K562 (cell line): ENCODE data around the gene BMP10. TPM values are rescaled to one million over a fixed set of nuclear protein-coding genes. Genes with fewer than 3 reads are reported as not detected.
A peak's percentile ranks its signal among the peaks of the same experiment; 100 is the strongest.

ENCODE experiments used
- ATF1 ChIP-seq, 2 experiments: fragments of 450-650 bp in 1 of 2; IDR thresholded peaks; 2 replicates each; pipeline ENCODE4 v1.6.1; 2016; ENCODE audit warnings: missing compliant biosample characterization in 1 of 2, missing genetic modification characterization in 1 of 2
- CEBPB ChIP-seq: fragments of 450-650 bp; IDR thresholded peaks from 2 replicates; pipeline ENCODE4 v1.6.1; 2016; ENCODE audit warnings: missing genetic modification characterization, missing compliant biosample characterization
- DIDO1 ChIP-seq: fragments of 450-650 bp; IDR thresholded peaks from 2 replicates; pipeline ENCODE4 v1.6.1; 2016; ENCODE audit warnings: low read depth, missing biosample characterization, missing genetic modification characterization
- DPF2 ChIP-seq: fragments of 450-650 bp; IDR thresholded peaks from 2 replicates; pipeline ENCODE4 v1.6.1; 2016
- ETV1 ChIP-seq: fragments of 450-650 bp; conservative IDR thresholded peaks from 2 replicates; pipeline ENCODE4 v1.6.1; 2016; ENCODE audit warnings: missing genetic modification characterization, control low read depth, low read depth, missing compliant biosample characterization
- GATAD2B ChIP-seq: fragments of 450-650 bp; IDR thresholded peaks from 2 replicates; pipeline ENCODE4 v1.6.1; 2017; ENCODE audit warnings: mild to moderate bottlenecking, borderline replicate concordance
- SAP30 ChIP-seq: fragments of 200-600 bp; sonication (generic); IDR thresholded peaks from 2 replicates; pipeline ENCODE4 v1.6.1; 2012; ENCODE audit warnings: borderline replicate concordance, low read depth, mild to moderate bottlenecking, moderate library complexity, low read length, control low read depth, inconsistent platforms; ENCODE audit not compliant: insufficient read depth, poor library complexity, severe bottlenecking
- ZNF507 ChIP-seq: conservative IDR thresholded peaks from 2 replicates; pipeline ENCODE4 v1.6.1; 2017; ENCODE audit warnings: missing genetic modification characterization, missing compliant biosample characterization
- ZNF644 ChIP-seq: fragments of 200-800 bp; sonication (Bioruptor generic); IDR thresholded peaks from 2 replicates; pipeline ENCODE4 v1.6.1; 2016; ENCODE audit warnings: low read depth, missing genetic modification characterization, missing compliant biosample characterization
- polyA plus RNA-seq, 8 experiments: library from polyadenylated mRNA; depleted of rRNA in 4 of 8; stranded (reverse) in 5 of 8; unstranded in 3 of 8; fragments of >200 nt; fragmentation: Nextera tagmentation in 2 of 8; fragmentation: Illumina TruSeq in 1 of 8; extraction: Ambion mirVana in 2 of 8; extraction: Trizol in 1 of 8; gene quantifications; 2 replicates each; pipeline versions ENCODE4 v1.2.1 to v1.2.3, GENCODE V29; 2011 to 2014; ENCODE audit warnings: inconsistent platforms in 1 of 8, missing spikeins in 1 of 8
- total RNA-seq, 7 experiments: library from RNA; depleted of rRNA in 6 of 7; stranded (reverse); fragments of >200 nt in 6 of 7; fragmentation: Illumina TruSeq in 2 of 7; extraction: Trizol in 2 of 7; gene quantifications; 2 replicates each; pipeline versions ENCODE4 v1.2.1 to v1.2.3, GENCODE V29; 2011 to 2021; ENCODE audit warnings: low replicate concordance in 1 of 7
- TF ChIP-seq, protein P1 (sequence below): fragments of 250-450 bp; sonication (Bioruptor Pico); IDR thresholded peaks from 2 replicates; pipeline ENCODE4 v1.4.0; 2020; ENCODE audit warnings: mild to moderate bottlenecking, moderate library complexity
- TF ChIP-seq, protein P2 (sequence below), 2 experiments: fragments of 200-800 bp in 1 of 2; sonication (Bioruptor generic) in 1 of 2; sonication (generic) in 1 of 2; formaldehyde crosslinking in 1 of 2; IDR thresholded peaks in 1 of 2; conservative IDR thresholded peaks in 1 of 2; 2 replicates each; pipeline versions ENCODE4 v1.5.0 to v1.6.1; 2016 to 2020; ENCODE audit warnings: missing compliant biosample characterization in 1 of 2, missing genetic modification characterization in 1 of 2, missing genetic modification reagents in 1 of 2
- TF ChIP-seq, protein P3 (sequence below): fragments of 450-650 bp; IDR thresholded peaks from 2 replicates; pipeline ENCODE4 v1.6.1; 2016
- TF ChIP-seq, protein P4 (sequence below): sonication (generic); formaldehyde crosslinking; IDR thresholded peaks from 2 replicates; pipeline ENCODE4 v1.8.0; 2022; ENCODE audit warnings: mild to moderate bottlenecking, low read depth, missing genetic modification reagents

BMP10 gene
- total and polyA plus RNA-seq, 9 of the 15 experiments (the other 6 are each of a cell fraction or from before 2014, with no cell fraction given), result 0.11 to 0.91 (median 0.43) TPM

DNA sequence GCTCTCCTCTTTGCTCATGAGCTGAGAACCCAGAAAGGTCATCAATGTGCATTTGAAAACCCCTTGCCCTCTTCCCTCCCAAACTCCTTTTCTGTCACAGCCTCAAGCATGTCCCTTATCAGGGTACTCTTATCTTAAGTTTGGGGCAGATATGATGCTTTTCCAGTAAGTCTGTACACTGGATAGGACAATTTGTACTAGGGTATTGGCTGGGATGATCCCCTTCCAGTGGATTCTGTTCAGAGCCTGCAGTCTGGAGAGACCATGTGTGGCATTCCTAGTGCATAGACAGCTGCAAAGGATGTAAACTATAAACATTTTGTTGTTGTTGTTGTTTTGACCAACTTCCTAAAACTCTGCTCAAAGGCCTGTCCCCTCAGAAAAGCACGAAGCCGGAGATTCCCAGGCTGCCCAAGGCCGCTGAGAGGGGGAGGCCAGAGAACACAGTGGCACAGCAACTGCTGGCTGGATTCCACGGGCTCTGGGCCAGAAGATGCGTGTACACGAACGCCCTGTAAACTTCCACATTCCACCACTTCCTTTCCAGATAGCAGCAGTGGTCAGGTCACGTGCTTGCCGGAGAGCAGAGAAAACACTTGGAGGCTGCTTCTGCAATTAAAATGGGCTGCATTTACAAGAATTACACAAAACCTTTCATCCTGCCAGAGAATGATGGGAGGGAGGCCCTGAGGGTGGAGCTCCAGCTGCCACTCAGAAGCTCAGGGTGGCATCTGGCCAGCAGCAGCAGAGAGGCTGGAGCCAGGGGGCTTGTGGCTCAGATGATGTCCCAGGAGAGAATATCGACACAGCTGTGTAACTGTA is 42.1 kb downstream of the BMP10 start (continued):
- TF ChIP-seq ETV1 (tag) (peak; percentile 86), DIDO1 (tag) (peak; percentile 49; the same call in 1 of the 2 replicates), SAP30 (no peak), ZNF644 (peak; percentile 32), ATF1 (CRISPR knock-in tag; IDR thresholded peaks at IDR 0.05) (no peak), ATF1 (tag; IDR thresholded peaks at IDR 0.05) (peak; percentile 71), ZNF507 (tag) (no peak), DPF2 (peak; percentile 67), GATAD2B (0 out of 2 replicates have a peak, but pooled peaks have one; percentile 35), CEBPB (no peak)
- TF ChIP-seq, protein P1, sequence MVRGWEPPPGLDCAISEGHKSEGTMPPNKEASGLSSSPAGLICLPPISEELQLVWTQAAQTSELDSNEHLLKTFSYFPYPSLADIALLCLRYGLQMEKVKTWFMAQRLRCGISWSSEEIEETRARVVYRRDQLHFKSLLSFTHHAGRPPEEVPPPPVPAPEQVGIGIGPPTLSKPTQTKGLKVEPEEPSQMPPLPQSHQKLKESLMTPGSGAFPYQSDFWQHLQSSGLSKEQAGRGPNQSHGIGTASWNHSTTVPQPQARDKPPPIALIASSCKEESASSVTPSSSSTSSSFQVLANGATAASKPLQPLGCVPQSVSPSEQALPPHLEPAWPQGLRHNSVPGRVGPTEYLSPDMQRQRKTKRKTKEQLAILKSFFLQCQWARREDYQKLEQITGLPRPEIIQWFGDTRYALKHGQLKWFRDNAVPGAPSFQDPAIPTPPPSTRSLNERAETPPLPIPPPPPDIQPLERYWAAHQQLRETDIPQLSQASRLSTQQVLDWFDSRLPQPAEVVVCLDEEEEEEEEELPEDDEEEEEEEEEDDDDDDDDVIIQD, result no peak
- TF ChIP-seq, protein P2, sequence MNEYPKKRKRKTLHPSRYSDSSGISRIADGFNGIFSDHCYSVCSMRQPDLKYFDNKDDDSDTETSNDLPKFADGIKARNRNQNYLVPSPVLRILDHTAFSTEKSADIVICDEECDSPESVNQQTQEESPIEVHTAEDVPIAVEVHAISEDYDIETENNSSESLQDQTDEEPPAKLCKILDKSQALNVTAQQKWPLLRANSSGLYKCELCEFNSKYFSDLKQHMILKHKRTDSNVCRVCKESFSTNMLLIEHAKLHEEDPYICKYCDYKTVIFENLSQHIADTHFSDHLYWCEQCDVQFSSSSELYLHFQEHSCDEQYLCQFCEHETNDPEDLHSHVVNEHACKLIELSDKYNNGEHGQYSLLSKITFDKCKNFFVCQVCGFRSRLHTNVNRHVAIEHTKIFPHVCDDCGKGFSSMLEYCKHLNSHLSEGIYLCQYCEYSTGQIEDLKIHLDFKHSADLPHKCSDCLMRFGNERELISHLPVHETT (CRISPR knock-in tag; conservative IDR thresholded peaks at IDR 0.05 in 1 of 2, IDR thresholded peaks at IDR 0.05 in 1 of 2), result peak in 1 of 2 experiments; percentile 48; a peak in 1 of 4 replicates
- TF ChIP-seq, protein P3, sequence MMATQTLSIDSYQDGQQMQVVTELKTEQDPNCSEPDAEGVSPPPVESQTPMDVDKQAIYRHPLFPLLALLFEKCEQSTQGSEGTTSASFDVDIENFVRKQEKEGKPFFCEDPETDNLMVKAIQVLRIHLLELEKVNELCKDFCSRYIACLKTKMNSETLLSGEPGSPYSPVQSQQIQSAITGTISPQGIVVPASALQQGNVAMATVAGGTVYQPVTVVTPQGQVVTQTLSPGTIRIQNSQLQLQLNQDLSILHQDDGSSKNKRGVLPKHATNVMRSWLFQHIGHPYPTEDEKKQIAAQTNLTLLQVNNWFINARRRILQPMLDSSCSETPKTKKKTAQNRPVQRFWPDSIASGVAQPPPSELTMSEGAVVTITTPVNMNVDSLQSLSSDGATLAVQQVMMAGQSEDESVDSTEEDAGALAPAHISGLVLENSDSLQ, result peak; percentile 92
- TF ChIP-seq, protein P4, sequence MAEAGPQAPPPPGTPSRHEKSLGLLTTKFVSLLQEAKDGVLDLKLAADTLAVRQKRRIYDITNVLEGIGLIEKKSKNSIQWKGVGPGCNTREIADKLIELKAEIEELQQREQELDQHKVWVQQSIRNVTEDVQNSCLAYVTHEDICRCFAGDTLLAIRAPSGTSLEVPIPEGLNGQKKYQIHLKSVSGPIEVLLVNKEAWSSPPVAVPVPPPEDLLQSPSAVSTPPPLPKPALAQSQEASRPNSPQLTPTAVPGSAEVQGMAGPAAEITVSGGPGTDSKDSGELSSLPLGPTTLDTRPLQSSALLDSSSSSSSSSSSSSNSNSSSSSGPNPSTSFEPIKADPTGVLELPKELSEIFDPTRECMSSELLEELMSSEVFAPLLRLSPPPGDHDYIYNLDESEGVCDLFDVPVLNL, result no peak
